Left ventricle myocardium inferior (tissue), 1 donor: ENCODE results near the gene PLXNA2. TPM values are rescaled to one million over a fixed set of nuclear protein-coding genes. Genes with fewer than 3 reads are reported as not detected.

ENCODE experiments used
- DNase-seq: peaks from one replicate; pipeline ENCODE4 v3.0.0-alpha.2; 2020
- H3K27ac ChIP-seq: fragments of 200-600 bp; replicated peaks from 2 replicates; pipeline ENCODE4 v1.8.0; 2021
- H3K27me3 ChIP-seq: fragments of 200-600 bp; 2 replicates; pipeline ENCODE4 v1.8.0; 2021; ENCODE audit warnings: low read depth
- H3K36me3 ChIP-seq: fragments of 200-600 bp; 2 replicates; pipeline ENCODE4 v1.8.0; 2021
- H3K4me1 ChIP-seq: fragments of 200-600 bp; 2 replicates; pipeline ENCODE4 v1.8.0; 2021
- H3K4me3 ChIP-seq: fragments of 200-600 bp; 2 replicates; pipeline ENCODE4 v1.8.0; 2021; ENCODE audit warnings: mild to moderate bottlenecking, moderate library complexity
- H3K9me3 ChIP-seq: fragments of 200-600 bp; replicated peaks from 2 replicates; pipeline ENCODE4 v1.8.0; 2021
- intact Hi-C: fragments of 100-400 bp; cut with micrococcal nuclease; formaldehyde crosslinking; loops from one replicate; pipeline ENCODE4 v1.11.0; 2022
- total RNA-seq: library from RNA; stranded (reverse); fragmentation: NEBNext Ultra II Directional; extraction: Animal tissue kit (Norgen Biotek cat#: 25700); gene quantifications from one replicate; pipeline ENCODE4 v1.2.1, GENCODE V29; 2021
- TF ChIP-seq, protein P1 (sequence below): fragments of 200-600 bp; IDR thresholded peaks from 2 replicates; pipeline ENCODE4 v1.8.0; 2021; ENCODE audit warnings: antibody characterized with exemption, mild to moderate bottlenecking, borderline replicate concordance
- donor health status: DM: no; HTN: yes; CAD: no; lungs with severe emphysema.

PLXNA2 gene
- total RNA-seq, 1 donor from 2014 or later: 29.1 TPM

DNA sequence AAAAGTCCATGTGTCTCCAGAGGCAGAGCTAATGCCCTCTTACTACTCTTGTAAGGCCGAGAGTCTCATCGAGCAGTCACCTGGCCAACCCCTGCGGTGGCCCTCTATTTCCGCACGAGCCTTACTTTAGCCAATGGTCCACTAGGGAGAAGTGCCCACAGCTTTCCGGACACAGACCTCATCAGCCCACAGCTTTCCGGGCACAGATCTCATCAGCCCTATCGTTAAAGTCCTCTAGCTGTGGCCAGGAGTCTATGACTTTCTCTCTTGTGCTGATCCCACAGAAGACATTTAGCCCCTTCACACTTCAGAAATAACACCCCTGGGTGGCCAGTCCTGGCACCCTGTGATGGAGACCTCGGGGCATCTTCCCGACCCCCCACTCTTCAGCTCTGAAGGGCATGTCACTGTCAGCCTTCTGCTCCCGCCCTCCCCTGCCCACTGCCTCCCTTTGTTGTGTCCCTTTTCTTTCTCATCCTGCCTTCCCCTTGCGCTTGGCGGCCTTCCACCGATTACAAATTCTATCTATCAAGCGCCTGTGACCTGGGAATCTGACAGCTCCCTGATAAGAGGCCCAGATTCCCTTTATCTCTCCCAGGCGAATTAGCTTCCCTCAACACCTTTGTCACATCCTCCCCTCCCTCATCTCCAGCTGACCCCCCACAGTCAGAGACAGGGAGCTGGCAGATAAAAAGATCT is 161.0 kb downstream of the PLXNA2 start:
- DNase-seq: no peak
- intact Hi-C loops: no loop called here
- TF ChIP-seq, protein P1, sequence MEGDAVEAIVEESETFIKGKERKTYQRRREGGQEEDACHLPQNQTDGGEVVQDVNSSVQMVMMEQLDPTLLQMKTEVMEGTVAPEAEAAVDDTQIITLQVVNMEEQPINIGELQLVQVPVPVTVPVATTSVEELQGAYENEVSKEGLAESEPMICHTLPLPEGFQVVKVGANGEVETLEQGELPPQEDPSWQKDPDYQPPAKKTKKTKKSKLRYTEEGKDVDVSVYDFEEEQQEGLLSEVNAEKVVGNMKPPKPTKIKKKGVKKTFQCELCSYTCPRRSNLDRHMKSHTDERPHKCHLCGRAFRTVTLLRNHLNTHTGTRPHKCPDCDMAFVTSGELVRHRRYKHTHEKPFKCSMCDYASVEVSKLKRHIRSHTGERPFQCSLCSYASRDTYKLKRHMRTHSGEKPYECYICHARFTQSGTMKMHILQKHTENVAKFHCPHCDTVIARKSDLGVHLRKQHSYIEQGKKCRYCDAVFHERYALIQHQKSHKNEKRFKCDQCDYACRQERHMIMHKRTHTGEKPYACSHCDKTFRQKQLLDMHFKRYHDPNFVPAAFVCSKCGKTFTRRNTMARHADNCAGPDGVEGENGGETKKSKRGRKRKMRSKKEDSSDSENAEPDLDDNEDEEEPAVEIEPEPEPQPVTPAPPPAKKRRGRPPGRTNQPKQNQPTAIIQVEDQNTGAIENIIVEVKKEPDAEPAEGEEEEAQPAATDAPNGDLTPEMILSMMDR: no peak
- Histone ChIP-seq H3K36me3 (peaks cover 20% of the 10 kb centered on the region), H3K27me3 (no peaks in the 10 kb centered on the region), H3K9me3 (no peaks in the 10 kb centered on the region), H3K4me1 (peaks cover 35% of the 10 kb centered on the region), H3K4me3 (no peak overlapping the region), H3K27ac (no peak overlapping the region)

DNA sequence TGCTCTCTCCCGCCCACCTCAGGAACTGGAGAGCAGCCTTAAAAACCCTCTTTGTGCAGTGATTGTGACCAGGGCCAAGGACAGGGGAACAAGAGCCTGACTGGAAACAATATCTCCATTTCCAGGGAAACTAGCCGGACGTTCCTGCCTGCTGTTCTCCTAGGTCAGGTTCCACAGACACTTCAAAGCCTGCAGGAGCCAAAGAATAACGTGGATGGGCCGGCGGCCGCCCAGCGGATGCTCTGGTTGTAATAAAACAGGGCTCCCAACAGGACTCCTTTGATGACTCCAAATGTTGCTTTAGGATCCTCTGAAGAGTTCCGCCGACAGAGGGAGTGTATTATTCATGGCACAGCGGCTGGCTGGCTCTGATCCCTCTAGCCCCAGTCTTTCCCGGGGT is 162.2 kb downstream of the PLXNA2 start:
- Histone ChIP-seq H3K9me3 (no peaks in the 10 kb centered on the region), H3K36me3 (peaks cover 20% of the 10 kb centered on the region), H3K27ac (no peak overlapping the region), H3K27me3 (no peaks in the 10 kb centered on the region), H3K4me3 (no peak overlapping the region), H3K4me1 (peaks cover 36% of the 10 kb centered on the region)
- intact Hi-C loops: no loop called here
- TF ChIP-seq, protein P1: peak; percentile 39
- DNase-seq: no peak

- Histone ChIP-seq H3K36me3 (peaks cover 20% of the 10 kb centered on the region), H3K27me3 (no peaks in the 10 kb centered on the region), H3K9me3 (no peaks in the 10 kb centered on the region), H3K4me3 (no peak overlapping the region), H3K27ac (no peak overlapping the region), H3K4me1 (peaks cover 24% of the 10 kb centered on the region)
- intact Hi-C loops: no loop called here
- TF ChIP-seq, protein P1: no peak
- no peak for DNase-seq
Measured at GRCh38 chr1:208080396-208081286, 163.5 kb downstream of the PLXNA2 start.

- H3K4me1 ChIP-seq: peaks cover 24% of the 10 kb centered on the region
- peaks cover 26% of the 10 kb centered on the region for H3K36me3 ChIP-seq
Measured at GRCh38 chr1:208079161-208079560, 165.0 kb downstream of the PLXNA2 start.

GRCh38 chr1:208078752-208079151 is 165.4 kb downstream of the PLXNA2 start:
- Histone ChIP-seq H3K27me3 (no peaks in the 10 kb centered on the region), H3K4me1 (peaks cover 24% of the 10 kb centered on the region), H3K27ac (no peak overlapping the region), H3K4me3 (no peak overlapping the region), H3K9me3 (no peaks in the 10 kb centered on the region), H3K36me3 (peaks cover 30% of the 10 kb centered on the region)
- DNase-seq: no peak
- TF ChIP-seq, protein P1: no peak
- intact Hi-C loops: no loop called here

More at GRCh38 chr1:208079161-208079560, 165.0 kb downstream of the PLXNA2 start:
- Histone ChIP-seq H3K4me3 (no peak overlapping the region), H3K27ac (no peak overlapping the region), H3K27me3 (no peaks in the 10 kb centered on the region), H3K9me3 (no peaks in the 10 kb centered on the region)
- TF ChIP-seq, protein P1: no peak
- intact Hi-C loops: no loop called here
- no peak for DNase-seq
